HG03039 (cell line): ENCODE results near the gene WNK2.

Experiments used
- ATAC-seq: cut with Tn5 transposase; IDR thresholded peaks from one replicate; pipeline ENCODE4 v1.9.1; 2021; ENCODE audit warnings: mild to moderate bottlenecking, moderate library complexity; ENCODE audit not compliant: unreplicated experiment

Gene WNK2

GRCh38 chr9:93263334-93264229 is 79.6 kb downstream of the WNK2 start:
- no peak for ATAC-seq

DNA sequence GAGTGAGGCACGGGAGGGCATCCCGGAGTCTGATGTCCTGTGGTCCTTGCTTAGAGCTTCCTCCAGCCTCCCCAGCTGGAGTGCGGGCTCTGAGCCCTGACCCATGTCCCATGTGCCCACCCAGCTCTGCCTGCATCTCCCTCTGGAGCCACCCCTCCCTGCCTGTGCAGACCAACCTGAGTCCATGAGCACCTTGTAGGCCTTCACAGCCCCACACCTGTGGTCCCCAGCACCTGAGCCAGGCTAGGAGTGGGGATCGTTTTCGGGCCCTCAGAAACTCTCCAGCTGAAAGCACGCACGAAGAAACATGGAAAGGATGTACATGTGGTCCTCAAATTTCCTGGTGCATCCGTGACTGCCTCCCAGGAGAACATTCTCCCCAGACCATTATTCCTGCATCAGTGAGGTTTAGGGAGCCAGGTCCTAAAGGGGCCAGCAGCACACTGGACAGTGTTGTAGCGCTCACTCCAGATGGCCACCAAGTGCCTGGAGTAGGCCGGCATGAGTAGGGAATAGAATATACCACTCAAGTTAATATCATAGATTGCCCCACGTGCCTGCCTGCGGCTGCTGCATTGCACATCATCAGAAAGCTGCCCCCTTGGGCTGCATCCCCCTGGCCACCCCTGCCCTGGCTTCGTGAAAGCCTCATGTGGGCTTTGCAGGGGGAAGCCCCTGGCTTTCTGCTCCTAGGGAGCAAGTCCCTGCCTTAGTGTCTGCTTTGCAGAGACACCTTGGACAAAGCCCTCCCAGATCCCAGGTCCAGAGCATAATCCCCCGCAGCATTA is 80.6 kb downstream of the WNK2 start:
- no peak for ATAC-seq

- ATAC-seq: no peak
Measured at GRCh38 chr9:93265301-93265971, 81.5 kb downstream of the WNK2 start.

DNA sequence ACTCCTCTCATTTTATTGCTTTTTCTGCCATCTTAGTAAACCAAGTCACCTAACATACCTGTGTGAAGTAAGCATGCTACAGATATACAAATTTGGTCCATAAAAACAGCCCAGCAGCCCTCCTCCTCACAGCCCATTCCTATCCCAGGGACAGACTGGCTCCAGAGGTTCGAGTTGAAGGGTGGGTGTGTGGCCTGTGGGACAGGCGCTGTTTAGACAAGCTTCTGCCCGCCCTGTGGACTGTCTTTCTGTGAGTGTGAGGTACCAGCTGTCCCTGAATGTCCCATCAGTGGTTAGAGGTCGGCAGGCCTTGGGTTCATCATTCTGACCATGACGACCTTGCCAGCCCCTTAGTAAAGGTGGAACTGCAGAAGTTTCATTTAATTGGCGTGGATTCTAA is 82.0 kb downstream of the WNK2 start:
- ATAC-seq: no peak

DNA sequence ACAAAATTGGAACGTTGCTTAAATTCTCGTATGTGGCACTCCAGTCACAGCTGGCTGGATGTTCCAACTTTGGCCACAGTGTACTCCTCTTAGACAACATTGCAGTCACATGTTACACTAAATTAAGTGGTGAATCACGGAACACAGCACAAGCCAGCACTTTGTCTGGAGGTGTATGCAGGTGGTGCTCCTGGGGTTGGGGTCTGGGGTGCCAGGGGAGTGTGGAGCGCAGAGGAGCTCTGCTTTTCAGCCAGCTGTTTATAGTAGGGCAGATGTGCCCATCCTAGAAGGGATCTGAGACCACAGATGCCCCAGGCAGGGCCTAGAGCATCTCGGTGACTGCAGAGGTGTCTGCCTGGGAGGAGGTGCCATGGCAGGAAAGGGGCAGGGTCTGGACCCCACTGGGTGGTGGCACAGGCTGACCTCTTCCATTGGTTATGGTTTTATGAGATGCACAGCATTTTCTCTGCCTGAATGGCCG is 82.6 kb downstream of the WNK2 start:
- ATAC-seq: no peak

- ATAC-seq: no peak
Measured at GRCh38 chr9:93267091-93267541, 83.2 kb downstream of the WNK2 start.

DNA sequence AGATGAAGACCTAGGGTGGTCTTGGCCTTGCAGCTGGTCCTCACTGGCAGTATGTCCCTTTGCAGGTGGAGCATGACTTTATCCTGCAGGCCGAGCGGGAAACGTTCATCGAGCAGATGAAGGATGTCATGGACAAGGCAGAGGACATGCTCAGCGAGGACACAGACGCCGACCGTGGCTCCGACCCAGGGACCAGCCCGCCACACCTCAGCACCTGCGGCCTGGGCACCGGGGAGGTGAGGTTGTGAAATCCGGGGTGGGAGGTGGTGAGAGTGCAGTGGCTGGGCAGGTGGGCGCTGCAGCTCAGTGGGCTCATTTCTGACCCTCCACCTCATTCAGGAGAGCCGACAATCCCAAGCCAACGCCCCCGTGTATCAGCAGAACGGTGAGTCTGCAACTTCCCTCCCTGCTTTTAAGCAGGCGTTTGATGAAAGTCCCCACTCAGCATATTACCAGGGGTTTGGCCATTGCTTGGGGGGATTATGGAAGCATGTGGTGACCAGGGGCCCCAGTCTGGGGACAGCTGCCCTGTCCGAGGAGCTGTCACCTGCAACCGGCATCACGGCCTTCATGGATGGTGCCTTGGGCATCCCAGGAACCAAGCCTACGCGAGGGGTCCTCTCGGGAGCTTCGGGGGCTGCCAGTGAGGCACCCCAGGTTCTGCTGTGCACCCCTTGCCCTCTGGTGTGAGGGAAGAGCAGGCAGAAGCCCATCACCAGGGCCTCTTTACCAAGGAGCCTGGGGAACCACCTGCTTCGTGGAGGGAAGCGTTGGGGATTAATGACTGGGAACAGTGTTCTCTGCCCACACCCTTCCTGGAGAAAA is 84.0 kb downstream of the WNK2 start:
- ATAC-seq: no peak

DNA sequence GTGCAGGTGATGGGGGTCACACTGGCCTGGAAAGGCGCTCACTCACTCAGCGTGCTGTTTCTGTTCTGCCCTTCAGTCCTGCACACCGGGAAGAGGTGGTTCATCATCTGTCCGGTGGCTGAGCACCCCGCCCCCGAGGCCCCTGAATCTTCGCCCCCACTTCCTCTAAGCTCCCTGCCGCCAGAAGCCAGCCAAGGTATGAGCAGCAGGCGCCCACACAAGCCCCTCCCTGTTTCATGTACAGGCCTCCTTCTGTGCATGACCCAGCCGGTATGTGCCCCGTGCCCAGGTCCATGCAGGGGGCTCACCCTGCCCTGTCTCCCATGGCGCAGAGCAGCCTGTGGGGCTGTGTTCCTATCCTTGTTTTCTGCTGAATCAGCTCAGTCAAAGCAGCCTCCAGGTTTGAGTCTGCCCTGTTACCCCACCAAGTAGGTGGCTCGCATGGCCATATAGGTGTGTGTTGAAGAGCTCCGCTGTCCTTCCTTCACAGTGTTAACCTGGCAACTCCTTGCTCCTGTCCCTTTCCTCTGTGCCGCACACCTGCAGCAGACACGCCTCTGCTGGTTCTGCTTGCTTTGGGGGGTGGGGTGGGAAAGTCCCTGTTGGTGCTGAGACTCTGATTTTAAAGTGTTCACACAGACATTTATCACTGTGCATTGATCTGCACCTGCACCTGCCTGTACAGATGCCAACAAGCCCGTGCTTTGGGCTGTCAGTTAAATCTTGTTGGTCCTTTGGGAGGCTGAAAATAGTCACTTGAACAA is 84.8 kb downstream of the WNK2 start:
- ATAC-seq: no peak

DNA sequence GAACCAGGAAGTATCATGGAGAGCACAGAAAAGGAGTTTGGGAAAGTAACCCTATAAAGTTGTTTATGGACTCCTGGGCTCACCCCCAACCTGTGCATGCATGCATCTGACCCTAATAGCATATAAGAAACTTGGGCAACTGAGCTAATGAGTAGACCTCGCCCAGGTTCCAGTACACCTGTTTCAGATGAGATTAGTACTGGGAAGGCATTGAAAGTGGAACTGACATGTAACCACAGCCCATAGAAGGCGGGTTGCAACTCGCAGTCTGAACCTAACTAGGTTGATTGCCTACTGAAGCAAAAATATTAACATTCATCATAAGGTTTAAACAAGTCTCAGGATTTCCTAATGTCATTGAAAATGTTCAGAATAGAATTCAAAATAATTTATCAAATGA is 87.0 kb downstream of the WNK2 start:
- ATAC-seq: no peak

DNA sequence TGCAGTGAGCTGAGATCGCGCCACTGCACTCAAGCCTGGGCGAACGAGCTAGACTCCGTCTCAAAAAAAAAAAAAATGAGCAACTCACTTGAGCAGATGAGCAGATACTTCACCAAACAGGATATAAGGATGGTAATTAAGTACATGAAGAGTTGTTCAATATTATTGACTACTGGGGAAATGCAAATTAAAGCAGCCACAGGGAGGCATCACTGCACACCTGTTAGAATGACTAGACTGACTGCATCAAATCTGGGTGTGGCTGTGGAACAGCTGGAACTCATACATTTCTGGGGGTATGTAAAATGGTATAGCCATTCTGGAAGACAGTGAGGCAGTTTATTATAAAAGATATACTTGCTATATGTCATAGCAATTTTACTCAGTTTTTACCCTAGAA is 93.0 kb downstream of the WNK2 start:
- no peak for ATAC-seq

DNA sequence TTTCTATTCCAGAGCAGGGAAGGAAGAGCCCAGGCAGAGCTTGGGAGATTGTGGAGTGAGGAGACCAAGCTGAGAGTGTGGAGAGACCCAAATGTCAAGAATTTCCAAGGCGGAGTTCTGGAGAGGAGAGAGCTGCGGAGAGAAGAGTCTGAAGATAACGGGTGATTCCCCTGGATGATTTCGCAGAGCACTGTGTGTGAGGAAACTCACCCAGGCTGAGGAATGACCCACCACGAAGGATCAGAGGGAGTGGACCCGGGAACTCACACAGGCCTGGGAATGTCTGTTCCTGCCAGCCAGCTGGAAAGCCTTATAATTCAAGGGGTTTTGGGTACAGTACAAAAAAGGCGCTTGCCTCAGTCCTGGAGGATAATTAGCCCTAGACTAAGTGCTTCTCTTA is 94.2 kb downstream of the WNK2 start:
- ATAC-seq: no peak

DNA sequence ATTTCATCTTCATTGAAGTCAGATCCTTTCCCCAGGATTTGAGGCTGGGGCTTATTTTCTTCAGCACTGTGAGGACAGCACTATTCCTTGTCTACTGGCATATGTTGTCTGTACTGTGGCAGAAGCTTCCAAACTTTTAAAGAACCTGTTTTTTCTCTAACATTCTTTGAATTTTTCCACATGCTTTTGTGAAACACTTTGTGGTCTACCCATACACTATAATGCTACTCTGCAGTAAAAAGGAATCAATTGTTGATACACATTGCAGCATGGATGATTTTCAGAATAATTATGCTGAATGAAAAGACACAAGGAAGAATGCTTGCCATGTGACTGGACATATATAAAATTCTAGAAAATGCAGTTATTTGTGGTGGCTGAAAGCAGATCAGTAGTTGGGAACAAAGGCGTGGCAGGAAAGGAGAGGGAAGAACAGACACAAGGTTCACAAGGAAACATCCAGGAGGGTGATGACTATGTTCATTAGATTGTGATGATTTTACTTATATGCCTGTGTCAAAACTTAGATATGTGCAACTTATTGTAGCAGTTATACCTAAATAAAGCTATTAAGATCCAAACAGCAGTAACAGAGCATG is 96.8 kb downstream of the WNK2 start:
- ATAC-seq: no peak

- ATAC-seq: no peak
Measured at GRCh38 chr9:93286252-93287188, 102.6 kb downstream of the WNK2 start.

GRCh38 chr9:93287189-93287552 is 103.2 kb downstream of the WNK2 start:
- no peak for ATAC-seq

DNA sequence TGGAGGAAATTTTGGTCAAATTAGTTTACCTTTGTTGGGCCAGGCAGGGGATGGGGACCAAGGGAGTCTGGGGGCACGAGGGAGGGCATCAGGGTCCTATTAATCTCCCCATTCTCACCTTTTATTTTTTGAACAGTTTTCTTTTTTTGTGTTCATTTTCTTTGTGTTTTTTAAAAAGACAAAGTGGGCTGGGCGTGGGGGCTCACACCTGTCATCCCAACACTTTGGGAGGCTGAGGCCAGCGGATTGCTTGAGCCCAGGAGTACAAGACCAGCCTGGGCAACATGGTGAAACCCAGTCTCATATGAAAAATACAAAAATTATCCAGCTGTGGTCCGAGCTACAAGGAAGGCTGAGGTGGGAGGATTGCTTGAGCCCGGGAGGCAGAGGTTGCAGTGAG is 103.7 kb downstream of the WNK2 start:
- ATAC-seq: no peak

GRCh38 chr9:93288341-93288740 is 104.4 kb downstream of the WNK2 start:
- ATAC-seq: no peak

DNA sequence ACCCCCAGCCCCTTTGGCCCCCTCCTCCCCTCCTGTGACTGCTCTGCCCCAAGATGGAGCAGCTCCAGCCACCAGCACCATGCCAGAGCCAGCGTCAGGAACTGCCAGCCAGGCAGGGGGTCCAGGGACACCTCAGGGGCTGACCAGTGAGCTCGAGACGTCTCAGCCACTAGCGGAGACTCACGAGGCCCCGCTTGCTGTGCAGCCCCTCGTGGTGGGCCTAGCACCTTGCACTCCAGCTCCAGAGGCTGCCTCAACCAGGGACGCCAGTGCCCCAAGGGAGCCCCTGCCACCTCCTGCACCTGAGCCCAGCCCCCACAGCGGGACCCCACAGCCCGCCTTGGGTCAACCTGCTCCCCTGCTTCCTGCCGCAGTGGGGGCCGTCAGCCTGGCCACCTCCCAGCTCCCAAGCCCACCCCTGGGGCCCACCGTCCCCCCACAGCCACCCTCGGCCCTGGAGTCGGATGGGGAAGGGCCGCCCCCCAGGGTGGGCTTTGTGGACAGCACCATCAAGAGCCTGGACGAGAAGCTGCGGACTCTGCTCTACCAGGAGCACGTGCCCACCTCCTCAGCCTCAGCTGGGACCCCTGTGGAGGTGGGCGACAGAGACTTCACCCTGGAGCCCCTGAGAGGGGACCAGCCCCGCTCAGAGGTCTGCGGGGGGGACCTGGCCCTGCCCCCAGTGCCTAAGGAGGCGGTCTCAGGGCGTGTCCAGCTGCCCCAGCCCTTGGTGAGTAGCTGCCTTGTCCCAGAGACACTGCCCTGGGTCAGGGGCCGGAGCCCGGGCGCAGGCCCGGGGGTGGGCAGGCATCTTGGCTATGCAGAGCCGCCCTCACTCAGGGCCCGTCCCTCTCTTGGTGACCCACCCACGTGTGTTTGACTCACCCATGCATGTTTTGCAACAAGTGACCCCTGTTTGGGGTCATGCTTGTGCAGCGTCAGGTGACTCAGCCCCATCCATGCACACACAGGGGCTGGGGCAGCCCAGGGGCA is 105.2 kb downstream of the WNK2 start:
- no peak for ATAC-seq
